SK-N-SH treated with all-trans-retinoic acid at 6 μM for 48 hours (cell line): ENCODE data around the gene IL22.

Experiments
- BACH2 ChIP-seq: fragments of 250-450 bp; sonication (Bioruptor Pico); IDR thresholded peaks from 2 replicates; pipeline ENCODE4 v1.9.0; 2021; ENCODE audit warnings: mild to moderate bottlenecking, borderline replicate concordance
- OSR1 ChIP-seq: fragments of 250-450 bp; sonication (Bioruptor Pico); IDR thresholded peaks from 2 replicates; pipeline ENCODE4 v1.8.0; 2022; ENCODE audit warnings: moderate library complexity, mild to moderate bottlenecking, inconsistent platforms
- SNAI2 ChIP-seq: fragments of 250-450 bp; sonication (Bioruptor Pico); IDR thresholded peaks from 2 replicates; pipeline ENCODE4 v1.5.0; 2020; ENCODE audit warnings: mild to moderate bottlenecking, moderate library complexity
- TCF4 ChIP-seq: fragments of 250-450 bp; sonication (Bioruptor Pico); IDR thresholded peaks from 2 replicates; pipeline ENCODE4 v1.8.0; 2021; ENCODE audit warnings: mild to moderate bottlenecking, moderate library complexity, borderline replicate concordance
- TOX ChIP-seq: fragments of 250-450 bp; sonication (Bioruptor Pico); IDR thresholded peaks from 2 replicates; pipeline ENCODE4 v1.8.0; 2021; ENCODE audit warnings: mild to moderate bottlenecking, moderate library complexity, borderline replicate concordance
- ZFP3 ChIP-seq: fragments of 250-450 bp; sonication (Bioruptor Pico); IDR thresholded peaks from 2 replicates; pipeline ENCODE4 v1.5.0; 2020; ENCODE audit warnings: mild to moderate bottlenecking, moderate library complexity
- ZFP30 ChIP-seq: fragments of 450-650 bp; formaldehyde crosslinking; IDR thresholded peaks from 2 replicates; pipeline ENCODE4 v1.5.0; 2022; ENCODE audit warnings: mild to moderate bottlenecking, moderate library complexity
- ZNF70 ChIP-seq: fragments of 450-650 bp; formaldehyde crosslinking; IDR thresholded peaks from 2 replicates; pipeline ENCODE4 v1.5.0; 2020; ENCODE audit warnings: mild to moderate bottlenecking, moderate library complexity
- TF ChIP-seq, protein P1 (sequence below): fragments of 250-450 bp; sonication (Bioruptor Pico); IDR thresholded peaks from 2 replicates; pipeline ENCODE4 v1.5.0; 2020; ENCODE audit warnings: mild to moderate bottlenecking, moderate library complexity
- TF ChIP-seq, protein P2 (sequence below): fragments of 250-450 bp; sonication (Bioruptor Pico); IDR thresholded peaks from 2 replicates; pipeline ENCODE4 v1.8.0; 2020; ENCODE audit warnings: mild to moderate bottlenecking, moderate library complexity, borderline replicate concordance
- TF ChIP-seq, protein P3 (sequence below): fragments of 250-450 bp; sonication (Bioruptor Pico); IDR thresholded peaks from 2 replicates; pipeline ENCODE4 v1.8.0; 2021; ENCODE audit warnings: low read depth, mild to moderate bottlenecking, moderate library complexity, borderline replicate concordance

DNA sequence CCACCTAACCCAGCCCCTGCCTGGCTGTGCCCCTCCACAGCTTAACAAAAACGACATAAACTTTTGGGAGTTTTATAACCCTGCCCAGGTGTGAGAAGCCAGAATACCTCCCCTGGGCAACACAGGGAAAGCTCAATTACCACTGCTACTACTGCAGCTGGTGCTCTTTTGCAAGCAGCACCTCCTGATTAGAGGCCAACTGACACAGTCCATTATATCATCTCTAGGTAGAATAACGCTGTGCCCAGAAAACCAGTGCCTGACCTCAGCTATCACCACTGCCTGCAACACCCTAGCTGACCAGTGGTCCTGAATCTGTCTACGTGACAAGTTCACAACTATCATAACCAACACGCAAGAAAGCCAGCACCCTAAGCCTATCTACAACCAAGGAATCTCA, 44.5 kb upstream of the IL22 start:
- TF ChIP-seq, protein P1, sequence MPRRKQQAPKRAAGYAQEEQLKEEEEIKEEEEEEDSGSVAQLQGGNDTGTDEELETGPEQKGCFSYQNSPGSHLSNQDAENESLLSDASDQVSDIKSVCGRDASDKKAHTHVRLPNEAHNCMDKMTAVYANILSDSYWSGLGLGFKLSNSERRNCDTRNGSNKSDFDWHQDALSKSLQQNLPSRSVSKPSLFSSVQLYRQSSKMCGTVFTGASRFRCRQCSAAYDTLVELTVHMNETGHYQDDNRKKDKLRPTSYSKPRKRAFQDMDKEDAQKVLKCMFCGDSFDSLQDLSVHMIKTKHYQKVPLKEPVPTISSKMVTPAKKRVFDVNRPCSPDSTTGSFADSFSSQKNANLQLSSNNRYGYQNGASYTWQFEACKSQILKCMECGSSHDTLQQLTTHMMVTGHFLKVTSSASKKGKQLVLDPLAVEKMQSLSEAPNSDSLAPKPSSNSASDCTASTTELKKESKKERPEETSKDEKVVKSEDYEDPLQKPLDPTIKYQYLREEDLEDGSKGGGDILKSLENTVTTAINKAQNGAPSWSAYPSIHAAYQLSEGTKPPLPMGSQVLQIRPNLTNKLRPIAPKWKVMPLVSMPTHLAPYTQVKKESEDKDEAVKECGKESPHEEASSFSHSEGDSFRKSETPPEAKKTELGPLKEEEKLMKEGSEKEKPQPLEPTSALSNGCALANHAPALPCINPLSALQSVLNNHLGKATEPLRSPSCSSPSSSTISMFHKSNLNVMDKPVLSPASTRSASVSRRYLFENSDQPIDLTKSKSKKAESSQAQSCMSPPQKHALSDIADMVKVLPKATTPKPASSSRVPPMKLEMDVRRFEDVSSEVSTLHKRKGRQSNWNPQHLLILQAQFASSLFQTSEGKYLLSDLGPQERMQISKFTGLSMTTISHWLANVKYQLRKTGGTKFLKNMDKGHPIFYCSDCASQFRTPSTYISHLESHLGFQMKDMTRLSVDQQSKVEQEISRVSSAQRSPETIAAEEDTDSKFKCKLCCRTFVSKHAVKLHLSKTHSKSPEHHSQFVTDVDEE (CRISPR knock-in tag): no peak
- TF ChIP-seq BACH2 (no peak), ZFP3 (no peak), OSR1 (CRISPR knock-in tag) (no peak), TCF4 (CRISPR knock-in tag) (no peak), TOX (CRISPR knock-in tag) (no peak), SNAI2 (no peak), ZFP30 (CRISPR knock-in tag) (no peak), ZNF70 (CRISPR knock-in tag) (no peak)
- TF ChIP-seq, protein P2, sequence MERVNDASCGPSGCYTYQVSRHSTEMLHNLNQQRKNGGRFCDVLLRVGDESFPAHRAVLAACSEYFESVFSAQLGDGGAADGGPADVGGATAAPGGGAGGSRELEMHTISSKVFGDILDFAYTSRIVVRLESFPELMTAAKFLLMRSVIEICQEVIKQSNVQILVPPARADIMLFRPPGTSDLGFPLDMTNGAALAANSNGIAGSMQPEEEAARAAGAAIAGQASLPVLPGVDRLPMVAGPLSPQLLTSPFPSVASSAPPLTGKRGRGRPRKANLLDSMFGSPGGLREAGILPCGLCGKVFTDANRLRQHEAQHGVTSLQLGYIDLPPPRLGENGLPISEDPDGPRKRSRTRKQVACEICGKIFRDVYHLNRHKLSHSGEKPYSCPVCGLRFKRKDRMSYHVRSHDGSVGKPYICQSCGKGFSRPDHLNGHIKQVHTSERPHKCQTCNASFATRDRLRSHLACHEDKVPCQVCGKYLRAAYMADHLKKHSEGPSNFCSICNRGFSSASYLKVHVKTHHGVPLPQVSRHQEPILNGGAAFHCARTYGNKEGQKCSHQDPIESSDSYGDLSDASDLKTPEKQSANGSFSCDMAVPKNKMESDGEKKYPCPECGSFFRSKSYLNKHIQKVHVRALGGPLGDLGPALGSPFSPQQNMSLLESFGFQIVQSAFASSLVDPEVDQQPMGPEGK: no peak
- TF ChIP-seq, protein P3, sequence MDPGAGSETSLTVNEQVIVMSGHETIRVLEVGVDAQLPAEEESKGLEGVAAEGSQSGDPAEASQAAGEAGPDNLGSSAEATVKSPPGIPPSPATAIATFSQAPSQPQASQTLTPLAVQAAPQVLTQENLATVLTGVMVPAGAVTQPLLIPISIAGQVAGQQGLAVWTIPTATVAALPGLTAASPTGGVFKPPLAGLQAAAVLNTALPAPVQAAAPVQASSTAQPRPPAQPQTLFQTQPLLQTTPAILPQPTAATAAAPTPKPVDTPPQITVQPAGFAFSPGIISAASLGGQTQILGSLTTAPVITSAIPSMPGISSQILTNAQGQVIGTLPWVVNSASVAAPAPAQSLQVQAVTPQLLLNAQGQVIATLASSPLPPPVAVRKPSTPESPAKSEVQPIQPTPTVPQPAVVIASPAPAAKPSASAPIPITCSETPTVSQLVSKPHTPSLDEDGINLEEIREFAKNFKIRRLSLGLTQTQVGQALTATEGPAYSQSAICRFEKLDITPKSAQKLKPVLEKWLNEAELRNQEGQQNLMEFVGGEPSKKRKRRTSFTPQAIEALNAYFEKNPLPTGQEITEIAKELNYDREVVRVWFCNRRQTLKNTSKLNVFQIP (CRISPR knock-in tag): no peak
